Activated T-helper 2 cell treated with anti-CD3 and anti-CD28 coated beads, Interferon-gamma antibody, Interleukin-2, Interleukin-4, amounts not matched to agents 10 μg/mL and 5 μg/mL and 100 μg/mL, durations not matched to agents 14 hours and 24 hours and 36 hours (primary cell): ENCODE results near the gene RPP25. TPM values are rescaled to one million over a fixed set of nuclear protein-coding genes. Genes with fewer than 3 reads are reported as not detected.

ENCODE experiments used
- DNase-seq: peaks from one replicate; pipeline ENCODE4 v3.0.0; 2021; ENCODE audit warnings: low spot score
- H3K27ac Mint-ChIP-seq: one replicate; pipeline ENCODE4 v1.8.0; 2021; ENCODE audit warnings: mixed read lengths
- H3K27me3 Mint-ChIP-seq: one replicate; pipeline ENCODE4 v1.8.0; 2021; ENCODE audit warnings: low read depth, mixed read lengths
- H3K36me3 Mint-ChIP-seq: one replicate; pipeline ENCODE4 v1.8.0; 2021; ENCODE audit warnings: low read depth, mixed read lengths
- H3K4me1 Mint-ChIP-seq: one replicate; pipeline ENCODE4 v1.8.0; 2021; ENCODE audit warnings: low read depth, mixed read lengths
- H3K4me3 Mint-ChIP-seq: one replicate; pipeline ENCODE4 v1.8.0; 2021; ENCODE audit warnings: low read depth, mild to moderate bottlenecking, moderate library complexity, mixed read lengths
- H3K9me3 Mint-ChIP-seq: one replicate; pipeline ENCODE4 v1.8.0; 2021; ENCODE audit warnings: mixed read lengths
- intact Hi-C: fragments of 100-400 bp; cut with micrococcal nuclease; formaldehyde crosslinking; loops from one replicate; pipeline ENCODE4 v1.15.1; 2023
- total RNA-seq: library from RNA; stranded (reverse); gene quantifications from 2 replicates; pipeline ENCODE4 v1.2.3, GENCODE V29; 2022

Gene RPP25
- total RNA-seq, 1 donor from 2014 or later = 14.2 TPM

- H3K4me3 Mint-ChIP-seq = no peak overlapping the region
- peaks cover 39% of the 10 kb centered on the region for H3K27me3 Mint-ChIP-seq
- no peaks in the 10 kb centered on the region for H3K9me3 Mint-ChIP-seq
- no peak for DNase-seq
- H3K4me1 Mint-ChIP-seq = peaks cover 25% of the 10 kb centered on the region
- peak overlapping the region; percentile 71 for H3K27ac Mint-ChIP-seq
- intact Hi-C loops = no loop called here
- no peaks in the 10 kb centered on the region for H3K36me3 Mint-ChIP-seq
Observed at GRCh38 chr15:74960286-74960685, 3.7 kb upstream of the RPP25 start.

GRCh38 chr15:74959586-74959939, 3.0 kb upstream of the RPP25 start:
- intact Hi-C loops = loop anchor here (5.0 kb wide), 2 partner anchors 63 to 172 kb away; partner anchors contain the start of gene PPCDC
- Mint-ChIP-seq H3K4me3 (no peak overlapping the region), H3K36me3 (peaks cover 4% of the 10 kb centered on the region), H3K27ac (no peak overlapping the region), H3K9me3 (no peaks in the 10 kb centered on the region), H3K27me3 (peaks cover 39% of the 10 kb centered on the region), H3K4me1 (peaks cover 29% of the 10 kb centered on the region)
- DNase-seq = no peak

GRCh38 chr15:74958908-74959585, 2.5 kb upstream of the RPP25 start:
- Mint-ChIP-seq H3K27ac (no peak overlapping the region), H3K4me1 (peaks cover 29% of the 10 kb centered on the region)

GRCh38 chr15:74958320-74958907, 1.8 kb upstream of the RPP25 start:
- DNase-seq = no peak
- intact Hi-C loops = loop anchor here (5.0 kb wide), 2 partner anchors 64 to 171 kb away; partner anchors contain the start of gene PPCDC
- no peaks in the 10 kb centered on the region for H3K9me3 Mint-ChIP-seq
- H3K4me3 Mint-ChIP-seq = no peak overlapping the region
- H3K27me3 Mint-ChIP-seq = peaks cover 39% of the 10 kb centered on the region
- H3K27ac Mint-ChIP-seq = no peak overlapping the region
- H3K36me3 Mint-ChIP-seq = peaks cover 4% of the 10 kb centered on the region
- peaks cover 29% of the 10 kb centered on the region for H3K4me1 Mint-ChIP-seq

More at GRCh38 chr15:74958908-74959585, 2.5 kb upstream of the RPP25 start:
- H3K9me3 Mint-ChIP-seq = no peaks in the 10 kb centered on the region
- H3K36me3 Mint-ChIP-seq = peaks cover 4% of the 10 kb centered on the region
- no peak for DNase-seq
- H3K4me3 Mint-ChIP-seq = peak overlapping the region; percentile 51
- intact Hi-C loops = loop anchor here (5.0 kb wide), 2 partner anchors 63 to 172 kb away; partner anchors contain the start of gene PPCDC
- H3K27me3 Mint-ChIP-seq = peaks cover 39% of the 10 kb centered on the region

GRCh38 chr15:74957476-74958035, 984 bp upstream of the RPP25 start:
- Mint-ChIP-seq H3K4me3 (no peak overlapping the region), H3K9me3 (no peaks in the 10 kb centered on the region), H3K27ac (no peak overlapping the region), H3K4me1 (peaks cover 29% of the 10 kb centered on the region), H3K27me3 (peaks cover 39% of the 10 kb centered on the region), H3K36me3 (peaks cover 4% of the 10 kb centered on the region)
- no peak for DNase-seq
- intact Hi-C loops = loop anchor here (2.0 to 5.0 kb wide), 3 partner anchors 65 to 247 kb away; partner anchors contain the start of gene PPCDC

GRCh38 chr15:74955796-74956647, 550 bp downstream of the RPP25 start:
- Mint-ChIP-seq H3K36me3 (peaks cover 4% of the 10 kb centered on the region), H3K27ac (no peak overlapping the region), H3K4me3 (peak overlapping the region; percentile 55), H3K27me3 (peaks cover 32% of the 10 kb centered on the region), H3K4me1 (peaks cover 25% of the 10 kb centered on the region), H3K9me3 (no peaks in the 10 kb centered on the region)
- peak; percentile 66 for DNase-seq
- intact Hi-C loops = loop anchor here (2.0 to 5.0 kb wide), 3 partner anchors 66 to 249 kb away; partner anchors contain the start of gene PPCDC

- intact Hi-C loops = loop anchor here (5.0 kb wide), 2 partner anchors 67 to 168 kb away; partner anchors contain the start of gene PPCDC
- H3K4me3 Mint-ChIP-seq = peak overlapping the region; percentile 55
- peaks cover 4% of the 10 kb centered on the region for H3K36me3 Mint-ChIP-seq
- no peaks in the 10 kb centered on the region for H3K9me3 Mint-ChIP-seq
- peaks cover 26% of the 10 kb centered on the region for H3K27me3 Mint-ChIP-seq
- peaks cover 23% of the 10 kb centered on the region for H3K4me1 Mint-ChIP-seq
- no peak for DNase-seq
- H3K27ac Mint-ChIP-seq = no peak overlapping the region
Observed at GRCh38 chr15:74955017-74955416, 1.6 kb downstream of the RPP25 start.

GRCh38 chr15:74954515-74954914, 2.1 kb downstream of the RPP25 start:
- Mint-ChIP-seq H3K27ac (no peak overlapping the region), H3K4me3 (no peak overlapping the region), H3K27me3 (peaks cover 21% of the 10 kb centered on the region), H3K9me3 (no peaks in the 10 kb centered on the region), H3K4me1 (peaks cover 23% of the 10 kb centered on the region), H3K36me3 (peaks cover 4% of the 10 kb centered on the region)
- intact Hi-C loops = loop anchor here (5.0 kb wide), 2 partner anchors 47 to 317 kb away; partner anchors contain the start of gene FAM219B
- DNase-seq = no peak

- no peak for DNase-seq
- peaks cover 4% of the 10 kb centered on the region for H3K36me3 Mint-ChIP-seq
- intact Hi-C loops = loop anchor here (2.0 to 5.0 kb wide), 3 partner anchors 44 to 314 kb away; partner anchors contain the start of gene FAM219B
- peaks cover 2% of the 10 kb centered on the region for H3K27me3 Mint-ChIP-seq
- peaks cover 13% of the 10 kb centered on the region for H3K4me1 Mint-ChIP-seq
- H3K9me3 Mint-ChIP-seq = no peaks in the 10 kb centered on the region
- no peak overlapping the region for H3K27ac Mint-ChIP-seq
- no peak overlapping the region for H3K4me3 Mint-ChIP-seq
Observed at GRCh38 chr15:74951006-74951405, 5.6 kb downstream of the RPP25 start.

GRCh38 chr15:74950078-74950908, 6.3 kb downstream of the RPP25 start:
- H3K9me3 Mint-ChIP-seq = no peaks in the 10 kb centered on the region
- DNase-seq = peak; percentile 71
- H3K4me3 Mint-ChIP-seq = no peak overlapping the region
- H3K4me1 Mint-ChIP-seq = peaks cover 10% of the 10 kb centered on the region
- intact Hi-C loops = loop anchor here (1.0 to 5.0 kb wide), 4 partner anchors 43 to 313 kb away; partner anchors contain the start of gene FAM219B
- H3K27ac Mint-ChIP-seq = no peak overlapping the region
- peaks cover 2% of the 10 kb centered on the region for H3K27me3 Mint-ChIP-seq
- peaks cover 4% of the 10 kb centered on the region for H3K36me3 Mint-ChIP-seq

GRCh38 chr15:74937590-74938371, 18.8 kb downstream of the RPP25 start, which contains the start of gene COX5A:
COX5A (minus strand) TSS chr15:74938073; CDS start chr15:74938014, 59 bp downstream.
- DNase-seq = peak; percentile 92
- H3K4me1 Mint-ChIP-seq = peaks cover 20% of the 10 kb centered on the region
- H3K27me3 Mint-ChIP-seq = no peaks in the 10 kb centered on the region
- no peaks in the 10 kb centered on the region for H3K9me3 Mint-ChIP-seq
- peak within 1 kb of the TSS; percentile 90 for H3K27ac Mint-ChIP-seq
- peak within 1 kb of the TSS; percentile 85 for H3K4me3 Mint-ChIP-seq
- peaks cover 20% of the 10 kb centered on the region for H3K36me3 Mint-ChIP-seq
- intact Hi-C loops = loop anchor here (5.0 to 10.0 kb wide), 7 partner anchors 35 to 395 kb away; partner anchors contain the start of genes ARID3B, C15orf39, EDC3 and SCAMP2
